ENCODE data around the gene C15orf40.

The C15orf40 gene

GRCh38 chr15:82999426-82999825, 12.0 kb downstream of the C15orf40 start:
- in situ Hi-C loops (cut with MboI; ENCODE audit: low pct_unique_long_range_greater_than_20kb, low sequenced_read_pairs), result no loop called here
- DNase-seq, result no peak

GRCh38 chr15:82995938-82996337, 15.5 kb downstream of the C15orf40 start:
- DNase-seq, result no peak
- in situ Hi-C loops (cut with MboI; ENCODE audit: low pct_unique_long_range_greater_than_20kb, low sequenced_read_pairs), result no loop called here

GRCh38 chr15:82995076-82995475, 16.4 kb downstream of the C15orf40 start:
- DNase-seq, result no peak
- in situ Hi-C loops (cut with MboI; ENCODE audit: low pct_unique_long_range_greater_than_20kb, low sequenced_read_pairs), result no loop called here

- in situ Hi-C loops (cut with MboI; ENCODE audit: low pct_unique_long_range_greater_than_20kb, low sequenced_read_pairs), result no loop called here
- no peak for DNase-seq
Observed at GRCh38 chr15:82993144-82993543, 18.3 kb downstream of the C15orf40 start.

- in situ Hi-C loops (cut with MboI; ENCODE audit: low pct_unique_long_range_greater_than_20kb, low sequenced_read_pairs), result no loop called here
- no peak for DNase-seq
Observed at GRCh38 chr15:82992436-82992998, 18.9 kb downstream of the C15orf40 start.

- no peak for DNase-seq
- in situ Hi-C loops (cut with MboI; ENCODE audit: low pct_unique_long_range_greater_than_20kb, low sequenced_read_pairs), result no loop called here
Observed at GRCh38 chr15:82986442-82986780, 25.0 kb downstream of the C15orf40 start.

- in situ Hi-C loops (cut with MboI; ENCODE audit: low pct_unique_long_range_greater_than_20kb, low sequenced_read_pairs), result no loop called here
- peak; percentile 99 for DNase-seq
Observed at GRCh38 chr15:82985688-82986441, 25.6 kb downstream of the C15orf40 start, which contains the start of gene RAMAC. RAMAC (plus strand) TSS chr15:82986210; CDS start chr15:82989019, 2,809 bp downstream.

GRCh38 chr15:82980981-82981380, 30.5 kb downstream of the C15orf40 start:
- in situ Hi-C loops (cut with MboI; ENCODE audit: low pct_unique_long_range_greater_than_20kb, low sequenced_read_pairs), result no loop called here
- no peak for DNase-seq

GRCh38 chr15:82979726-82980125, 31.7 kb downstream of the C15orf40 start:
- no peak for DNase-seq
- in situ Hi-C loops (cut with MboI; ENCODE audit: low pct_unique_long_range_greater_than_20kb, low sequenced_read_pairs), result no loop called here

- no peak for DNase-seq
- in situ Hi-C loops (cut with MboI; ENCODE audit: low pct_unique_long_range_greater_than_20kb, low sequenced_read_pairs), result no loop called here
Observed at GRCh38 chr15:82978438-82978837, 33.0 kb downstream of the C15orf40 start.

GRCh38 chr15:82977076-82977475, 34.4 kb downstream of the C15orf40 start:
- in situ Hi-C loops (cut with MboI; ENCODE audit: low pct_unique_long_range_greater_than_20kb, low sequenced_read_pairs), result no loop called here
- DNase-seq, result no peak

- DNase-seq, result peak; percentile 37
- in situ Hi-C loops (cut with MboI; ENCODE audit: low pct_unique_long_range_greater_than_20kb, low sequenced_read_pairs), result no loop called here
Observed at GRCh38 chr15:82972990-82973389, 38.4 kb downstream of the C15orf40 start.

- in situ Hi-C loops (cut with MboI; ENCODE audit: low pct_unique_long_range_greater_than_20kb, low sequenced_read_pairs), result no loop called here
- DNase-seq, result no peak
Observed at GRCh38 chr15:82971218-82971984, 40.0 kb downstream of the C15orf40 start.

- in situ Hi-C loops (cut with MboI; ENCODE audit: low pct_unique_long_range_greater_than_20kb, low sequenced_read_pairs), result no loop called here
- no peak for DNase-seq
Observed at GRCh38 chr15:82970696-82971095, 40.7 kb downstream of the C15orf40 start.

- DNase-seq, result no peak
- in situ Hi-C loops (cut with MboI; ENCODE audit: low pct_unique_long_range_greater_than_20kb, low sequenced_read_pairs), result no loop called here
Observed at GRCh38 chr15:82970078-82970686, 41.3 kb downstream of the C15orf40 start.

GRCh38 chr15:82969353-82969752, 42.1 kb downstream of the C15orf40 start:
- peak; percentile 56 for DNase-seq
- in situ Hi-C loops (cut with MboI; ENCODE audit: low pct_unique_long_range_greater_than_20kb, low sequenced_read_pairs), result no loop called here

- in situ Hi-C loops (cut with MboI; ENCODE audit: low pct_unique_long_range_greater_than_20kb, low sequenced_read_pairs), result no loop called here
- peak; percentile 59 for DNase-seq
Observed at GRCh38 chr15:82968066-82968465, 43.4 kb downstream of the C15orf40 start.

- in situ Hi-C loops (cut with MboI; ENCODE audit: low pct_unique_long_range_greater_than_20kb, low sequenced_read_pairs), result no loop called here
- peak; percentile 61 for DNase-seq
Observed at GRCh38 chr15:82966671-82967071, 44.8 kb downstream of the C15orf40 start.

- in situ Hi-C loops (cut with MboI; ENCODE audit: low pct_unique_long_range_greater_than_20kb, low sequenced_read_pairs), result no loop called here
Observed at GRCh38 chr15:82964890-82965289, 46.5 kb downstream of the C15orf40 start.

More at GRCh38 chr15:82964890-82965289, 46.5 kb downstream of the C15orf40 start:
- no peak for DNase-seq

Data from KBM-7 (cell line).